ENCODE data around the gene SP140L. TPM values are rescaled to one million over a fixed set of nuclear protein-coding genes. Genes with fewer than 3 reads are reported as not detected.

SP140L gene
- total and polyA plus RNA-seq, 2 donors (not counting 1 experiment from before 2014, with no cell fraction given) = 94.6 to 154 TPM

- no peaks in the 10 kb centered on the region for H4K20me1 ChIP-seq (ENCODE audit: control insufficient read depth, insufficient read depth, low read length, poor library complexity, severe bottlenecking)
- TF ChIP-seq CTCF (IDR thresholded peaks at IDR 0.05) (no peak), EZH2 (IDR thresholded peaks at IDR 0.05; ENCODE audit: borderline replicate concordance, insufficient read depth, low read depth, low read length, poor library complexity, severe bottlenecking) (no peak)
- H3K9me3 ChIP-seq (ENCODE audit: control extremely low read depth in 1 of 3, control insufficient read depth in 2 of 3, insufficient read depth in 1 of 3, low read length in 2 of 3) = no peaks in the 10 kb centered on the region
- POLR2A ChIA-PET = interaction anchor here (1.0 to 3.2 kb wide), 4 partner anchors 36 to 203 kb away, joined by 3 to 8 read pairs (median 4); partner anchors contain the start of gene SP140L
- H2AFZ ChIP-seq (ENCODE audit: insufficient read depth, low read depth, low read length, poor library complexity, severe bottlenecking) = peak overlapping the region; percentile 95
- peaks cover 72% of the 10 kb centered on the region for H3K4me1 Mint-ChIP-seq
- H3K4me2 ChIP-seq (replicated peaks; ENCODE audit: low read depth, low read length, poor library complexity, severe bottlenecking) = peak overlapping the region; percentile 81
- CTCF ChIA-PET = interaction anchor here (0.5 to 1.7 kb wide), 7 partner anchors 24 to 202 kb away, joined by 3 to 6 read pairs (median 3); no protein-coding TSS in a partner anchor
- H3K27ac Mint-ChIP-seq = peak overlapping the region; percentile 99
- H3K27me3 ChIP-seq (replicated peaks in 1 of 4; ENCODE audit: control extremely low read depth in 1 of 4, control insufficient read depth in 3 of 4, insufficient read depth in 4 of 4, low read length in 3 of 4) = no peaks in the 10 kb centered on the region
- peaks cover 33% of the 10 kb centered on the region for H3K79me2 ChIP-seq (ENCODE audit: control insufficient read depth, insufficient read depth, low read length)
- 1% methylated on average over 54 of the region's 57 CpGs for WGBS (ENCODE audit: insufficient coverage)
- intact Hi-C loops (cut with micrococcal nuclease) = loop anchor here (1.0 to 5.0 kb wide), 4 partner anchors 28 to 301 kb away; partner anchors contain the start of genes CAB39 and SP140L
- peaks cover 54 to 63% of the 10 kb centered on the region in 2 donors for H3K4me1 ChIP-seq (ENCODE audit: control insufficient read depth in 2 of 2, insufficient read depth in 2 of 2, low read length in 2 of 2)
- peak overlapping the region; percentile 69 to 92 (median 88) for H3K4me3 ChIP-seq (ENCODE audit: control extremely low read depth in 1 of 5, extremely low read depth in 1 of 5, insufficient read depth in 1 of 5, low read depth in 2 of 5, low read length in 4 of 5)
- peaks cover 1 to 2% of the 10 kb centered on the region in 2 experiments for H3K36me3 ChIP-seq (replicated peaks in 1 of 2; ENCODE audit: control extremely low read depth in 1 of 2, control insufficient read depth in 1 of 2, extremely low read depth in 1 of 2, insufficient read depth in 2 of 2, low read length in 1 of 2)
- H3K27ac ChIP-seq (ENCODE audit: low read length in 2 of 2) = peak overlapping the region; percentile 88 to 92
- H3K27me3 Mint-ChIP-seq = no peaks in the 10 kb centered on the region
- peak overlapping the region; percentile 85 for H3K9ac ChIP-seq (ENCODE audit: low read length)
- H3K9me3 Mint-ChIP-seq (ENCODE audit: insufficient read depth) = no peaks in the 10 kb centered on the region
- DNase-seq (peak; percentile 81), ATAC-seq (ENCODE audit: low read depth) (peak; percentile 62)
- peak overlapping the region; percentile 98 for H3K4me3 Mint-ChIP-seq
These were observed 84.8 kb downstream of the SP140L start for GRCh38 chr2:230411570-230412370.

Measured in B cell (primary cell).